Measurements from ENCODE around the gene MTF1. TPM values are rescaled to one million over a fixed set of nuclear protein-coding genes. Genes with fewer than 3 reads are reported as not detected.

MTF1 gene
- total RNA-seq, 4 donors from 2014 or later = 4.0 to 7.4 (median 6.7) TPM

GRCh38 chr1:37883671-37884070 is 24.3 kb upstream of the MTF1 start:
- Histone ChIP-seq H3K27ac (replicated peaks in 1 of 4) (no peak overlapping the region), H3K9me3 (no peaks in the 10 kb centered on the region), H3K27me3 (no peaks in the 10 kb centered on the region), H3K36me3 (peaks cover 86 to 100% (median 99%) of the 10 kb centered on the region in 4 donors), H3K4me1 (no peaks in the 10 kb centered on the region), H3K4me3 (no peak overlapping the region)
- no peak for DNase-seq (ENCODE audit: extremely low spot score)
- intact Hi-C loops (cut with DNase I) = loop anchor here (10.0 kb wide), 1 partner anchor 91 kb away; no protein-coding TSS in a partner anchor
- TF ChIP-seq POLR2AphosphoS5 (IDR thresholded peaks at IDR 0.05) (no peak), POLR2A (IDR thresholded peaks at IDR 0.05; ENCODE audit: low read depth) (no peak), CTCF (IDR thresholded peaks at IDR 0.05) (no peak), EP300 (IDR thresholded peaks at IDR 0.05) (no peak)
- WGBS = 68% methylated on average over 5 of the region's 5 CpGs

- peaks cover 80 to 100% (median 96%) of the 10 kb centered on the region in 4 donors for H3K36me3 ChIP-seq
- no peak overlapping the region for H3K27ac ChIP-seq (replicated peaks in 1 of 4)
- no peak for DNase-seq (ENCODE audit: extremely low spot score)
- H3K27me3 ChIP-seq = no peaks in the 10 kb centered on the region
- H3K9me3 ChIP-seq = no peaks in the 10 kb centered on the region
- WGBS = 90% methylated on average over 4 of the region's 4 CpGs
- no peak overlapping the region for H3K4me3 ChIP-seq
- TF ChIP-seq POLR2A (IDR thresholded peaks at IDR 0.05; ENCODE audit: low read depth) (no peak), CTCF (IDR thresholded peaks at IDR 0.05) (no peak), EP300 (IDR thresholded peaks at IDR 0.05) (no peak), POLR2AphosphoS5 (IDR thresholded peaks at IDR 0.05) (no peak)
- no peaks in the 10 kb centered on the region for H3K4me1 ChIP-seq
- intact Hi-C loops (cut with DNase I) = loop anchor here (10.0 kb wide), 1 partner anchor 95 kb away; no protein-coding TSS in a partner anchor
Observed at GRCh38 chr1:37879865-37880264, 20.5 kb upstream of the MTF1 start.

- H3K36me3 ChIP-seq = peaks cover 90 to 100% (median 97%) of the 10 kb centered on the region in 4 donors
- intact Hi-C loops (cut with DNase I) = no loop called here
- WGBS = 87% methylated on average over 6 of the region's 6 CpGs
Observed at GRCh38 chr1:37878071-37878470, 18.7 kb upstream of the MTF1 start.

GRCh38 chr1:37875833-37876232 is 16.4 kb upstream of the MTF1 start:
- H3K4me1 ChIP-seq = no peaks in the 10 kb centered on the region
- H3K27ac ChIP-seq (replicated peaks in 1 of 4) = no peak overlapping the region
- DNase-seq (ENCODE audit: extremely low spot score) = no peak
- no peaks in the 10 kb centered on the region for H3K9me3 ChIP-seq
- H3K27me3 ChIP-seq = no peaks in the 10 kb centered on the region
- TF ChIP-seq POLR2A (IDR thresholded peaks at IDR 0.05; ENCODE audit: low read depth) (no peak), POLR2AphosphoS5 (IDR thresholded peaks at IDR 0.05) (no peak), CTCF (IDR thresholded peaks at IDR 0.05) (no peak), EP300 (IDR thresholded peaks at IDR 0.05) (no peak)
- WGBS = 100% methylated on average over 1 of the region's 1 CpG
- intact Hi-C loops (cut with DNase I) = no loop called here
- H3K36me3 ChIP-seq = peaks cover 85 to 98% (median 96%) of the 10 kb centered on the region in 4 donors
- H3K4me3 ChIP-seq = no peak overlapping the region

More at GRCh38 chr1:37878071-37878470, 18.7 kb upstream of the MTF1 start:
- Histone ChIP-seq H3K4me1 (no peaks in the 10 kb centered on the region), H3K4me3 (no peak overlapping the region), H3K27ac (replicated peaks in 1 of 4) (no peak overlapping the region), H3K27me3 (no peaks in the 10 kb centered on the region), H3K9me3 (no peaks in the 10 kb centered on the region)
- TF ChIP-seq EP300 (IDR thresholded peaks at IDR 0.05) = no peak
- no peak for TF ChIP-seq CTCF (IDR thresholded peaks at IDR 0.05)
- no peak for TF ChIP-seq POLR2AphosphoS5 (IDR thresholded peaks at IDR 0.05)
- no peak for TF ChIP-seq POLR2A (IDR thresholded peaks at IDR 0.05; ENCODE audit: low read depth)
- DNase-seq (ENCODE audit: extremely low spot score) = no peak

- H3K9me3 ChIP-seq = no peaks in the 10 kb centered on the region
- H3K27ac ChIP-seq (replicated peaks in 1 of 4) = no peak overlapping the region
- H3K4me1 ChIP-seq = no peaks in the 10 kb centered on the region
- TF ChIP-seq CTCF (IDR thresholded peaks at IDR 0.05) (no peak), POLR2AphosphoS5 (IDR thresholded peaks at IDR 0.05) (no peak), POLR2A (IDR thresholded peaks at IDR 0.05; ENCODE audit: low read depth) (no peak), EP300 (IDR thresholded peaks at IDR 0.05) (no peak)
- no peaks in the 10 kb centered on the region for H3K27me3 ChIP-seq
- 100% methylated on average over 1 of the region's 1 CpG for WGBS
- DNase-seq (ENCODE audit: extremely low spot score) = no peak
- H3K36me3 ChIP-seq = peaks cover 89 to 98% (median 95%) of the 10 kb centered on the region in 4 donors
- no peak overlapping the region for H3K4me3 ChIP-seq
- intact Hi-C loops (cut with DNase I) = no loop called here
Observed at GRCh38 chr1:37872692-37873091, 13.3 kb upstream of the MTF1 start.

Data from esophagus muscularis mucosa (tissue), 4 donors.